NCI-H1694 (cell line): ENCODE data around the gene ATP6V1C2.

Source experiments
- DNase-seq: peaks from one replicate; lab custom pipeline; 2025; lab: John Stamatoyannopoulos, UW

The ATP6V1C2 gene

GRCh38 chr2:10733566-10733925 lies 12.1 kb downstream of the ATP6V1C2 start:
- no peak for DNase-seq

- no peak for DNase-seq
These were observed 12.6 kb downstream of the ATP6V1C2 start for GRCh38 chr2:10733980-10734379.

GRCh38 chr2:10738192-10738591 lies 16.8 kb downstream of the ATP6V1C2 start:
- DNase-seq = no peak

GRCh38 chr2:10740226-10740625 lies 18.8 kb downstream of the ATP6V1C2 start:
- DNase-seq = no peak

- DNase-seq = no peak
These were observed 19.7 kb downstream of the ATP6V1C2 start for GRCh38 chr2:10741139-10741538.

- no peak for DNase-seq
These were observed 21.2 kb downstream of the ATP6V1C2 start for GRCh38 chr2:10742666-10743065.

GRCh38 chr2:10750610-10751009 lies 29.2 kb downstream of the ATP6V1C2 start:
- no peak for DNase-seq

GRCh38 chr2:10752236-10752635 lies 30.8 kb downstream of the ATP6V1C2 start:
- DNase-seq = no peak

GRCh38 chr2:10753156-10753555 lies 31.7 kb downstream of the ATP6V1C2 start:
- DNase-seq = no peak

- DNase-seq = no peak
These were observed 32.4 kb downstream of the ATP6V1C2 start for GRCh38 chr2:10753876-10754275.

GRCh38 chr2:10755621-10756020 lies 34.2 kb downstream of the ATP6V1C2 start:
- DNase-seq = no peak

- no peak for DNase-seq
These were observed 36.4 kb downstream of the ATP6V1C2 start for GRCh38 chr2:10757814-10758286.

- DNase-seq = no peak
These were observed 37.8 kb downstream of the ATP6V1C2 start for GRCh38 chr2:10759151-10759714.

- no peak for DNase-seq
These were observed 39.5 kb downstream of the ATP6V1C2 start for GRCh38 chr2:10760794-10761504.

- DNase-seq = no peak
These were observed 40.2 kb downstream of the ATP6V1C2 start for GRCh38 chr2:10761591-10761990.

- no peak for DNase-seq
These were observed 41.4 kb downstream of the ATP6V1C2 start for GRCh38 chr2:10762651-10763460.

GRCh38 chr2:10763461-10763800 lies 42.0 kb downstream of the ATP6V1C2 start:
- no peak for DNase-seq

- DNase-seq = no peak
These were observed 42.8 kb downstream of the ATP6V1C2 start for GRCh38 chr2:10764096-10764785.

GRCh38 chr2:10764896-10765295 lies 43.5 kb downstream of the ATP6V1C2 start:
- no peak for DNase-seq

- no peak for DNase-seq
These were observed 44.0 kb downstream of the ATP6V1C2 start for GRCh38 chr2:10765461-10765860.

GRCh38 chr2:10765914-10766313 lies 44.5 kb downstream of the ATP6V1C2 start:
- DNase-seq = no peak

- no peak for DNase-seq
These were observed 46.7 kb downstream of the ATP6V1C2 start for GRCh38 chr2:10768063-10768507.
